ENCODE results near the gene PVALEF.
"Not testable (repeated sequence)": the region's sequence is repeated elsewhere in the genome, so short reads cannot be mapped to it uniquely, and the experiment has no call there.

GRCh38 chr17:81146208-81146607, 19.1 kb upstream of the PVALEF start:
- TF ChIP-seq CTCF, POLR2A (IDR thresholded peaks at IDR 0.05): not testable (repeated sequence)
